ENCODE results near the gene DNMT3A.

DNA sequence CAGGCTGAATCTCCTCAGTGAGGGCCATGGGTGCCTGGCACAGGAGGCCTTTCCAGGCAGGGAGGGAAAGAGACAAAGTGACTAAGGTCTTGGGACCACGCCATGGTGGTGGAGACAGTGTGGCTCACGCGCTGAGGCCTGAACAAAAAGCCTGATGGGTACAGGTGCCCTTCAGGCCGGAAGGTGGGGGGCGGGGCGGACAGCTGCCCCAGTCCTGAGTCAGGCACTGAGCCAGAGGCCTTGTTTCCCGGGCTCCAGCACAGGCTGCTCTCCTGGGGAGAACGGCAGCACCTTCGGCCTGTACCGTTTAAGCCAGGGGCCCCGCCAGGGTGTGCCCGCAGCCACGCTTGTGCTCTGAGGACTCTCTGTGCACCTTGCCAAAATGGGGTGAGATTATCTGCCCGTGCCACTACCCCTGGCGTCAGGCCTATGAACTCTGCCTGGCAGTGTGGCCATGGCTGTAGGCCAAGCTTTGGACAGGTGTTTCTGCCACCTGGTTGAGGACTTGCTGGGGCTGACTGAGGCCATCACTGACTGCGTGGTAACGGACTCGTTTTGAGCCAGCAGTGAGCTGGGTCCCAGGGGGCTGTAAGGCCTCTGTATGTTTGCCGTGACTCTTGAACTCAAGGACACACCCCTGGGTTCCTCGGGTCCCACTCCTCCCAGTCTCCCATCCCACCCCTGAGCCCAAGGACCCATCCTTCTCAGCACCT lies 31.7 kb upstream of the DNMT3A start:
- TF ChIP-seq CTCF (IDR thresholded peaks at IDR 0.05) (no peak), POLR2A (IDR thresholded peaks at IDR 0.05) (no peak)

Data from testis (tissue), 2 donors.